Astrocyte (in vitro differentiated cells and primary cell): ENCODE measurements around the gene YPEL5.

Source experiments
- CTCF ChIP-seq: IDR thresholded peaks from 2 replicates; pipeline ENCODE4 v1.5.1; 2011; ENCODE audit warnings: low read depth, mild to moderate bottlenecking, inconsistent platforms, low read length, moderate library complexity; ENCODE audit not compliant: insufficient read depth
- EZH2 ChIP-seq: IDR thresholded peaks from 2 replicates; pipeline ENCODE4 v1.6.1; 2012; ENCODE audit warnings: mild to moderate bottlenecking, low read length, inconsistent platforms; ENCODE audit not compliant: insufficient read depth

- TF ChIP-seq CTCF (no peak), EZH2 (no peak)
Observed at GRCh38 chr2:30185178-30185577, 38.4 kb downstream of the YPEL5 start.
